GM12865 (cell line): ENCODE results near the gene ING5.

Experiments
- DNase-seq: peaks from one replicate; pipeline ENCODE4 v3.0.0; 2010; ENCODE audit warnings: low read depth
- H3K4me3 ChIP-seq: 2 replicates; pipeline ENCODE4 v1.5.1; 2011; ENCODE audit warnings: mild to moderate bottlenecking, low read depth, low read length, control low read depth
- CTCF ChIP-seq: IDR thresholded peaks from 2 replicates; pipeline ENCODE4 v1.5.1; 2011; ENCODE audit warnings: low read length, control low read depth, low read depth, inconsistent platforms; ENCODE audit not compliant: insufficient read depth; ENCODE audit errors: missing control alignments

Gene ING5

DNA sequence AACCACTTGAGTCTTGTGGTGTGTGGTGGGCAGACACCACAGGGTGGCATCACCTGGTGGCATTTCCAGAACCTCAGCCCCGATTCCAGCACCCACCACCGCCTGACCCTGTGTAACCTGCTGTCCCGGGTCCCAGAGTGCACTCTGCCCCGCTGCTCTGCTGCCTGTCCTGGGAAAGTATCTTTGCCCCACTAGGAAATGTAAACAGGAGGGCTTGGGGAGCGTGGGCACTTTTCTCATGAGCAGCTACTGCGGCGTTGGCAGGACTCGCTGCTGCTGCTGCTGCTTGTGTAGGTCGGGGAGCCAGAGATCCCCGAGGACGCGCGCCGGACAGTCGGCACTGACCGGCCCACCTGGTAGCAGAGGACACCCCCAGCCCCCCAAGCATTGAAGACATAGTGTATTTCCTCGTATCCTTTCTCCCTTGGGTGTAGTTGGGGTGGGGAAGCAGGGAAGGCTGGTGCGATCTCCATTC is 28.6 kb upstream of the ING5 start:
- no peak for DNase-seq
- H3K4me3 ChIP-seq, result no peak overlapping the region
- TF ChIP-seq CTCF, result no peak

GRCh38 chr2:241673797-241674725 is 27.8 kb upstream of the ING5 start:
- no peak for TF ChIP-seq CTCF
- H3K4me3 ChIP-seq, result no peak overlapping the region
- no peak for DNase-seq

DNA sequence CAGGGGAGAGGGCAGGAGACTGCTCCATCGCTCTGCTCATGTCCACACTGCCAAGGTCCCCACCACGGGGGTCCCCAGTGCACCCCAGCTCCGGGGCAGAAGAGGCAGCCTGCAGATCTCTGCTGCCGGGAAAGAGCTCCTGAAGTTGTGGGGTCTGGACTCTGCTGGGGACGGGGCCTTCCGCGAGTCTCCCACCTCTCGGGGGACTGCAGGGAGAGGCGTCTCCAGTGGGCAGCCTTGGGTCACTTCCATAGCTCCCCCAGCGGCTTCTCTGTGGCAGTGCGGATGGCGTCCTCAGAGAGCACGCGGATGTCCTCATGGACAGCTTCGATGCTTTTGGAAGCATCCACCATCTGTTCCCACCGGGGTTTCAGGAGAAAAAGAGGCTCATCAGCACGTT is 26.0 kb upstream of the ING5 start:
- TF ChIP-seq CTCF, result no peak
- DNase-seq, result no peak
- H3K4me3 ChIP-seq, result no peak overlapping the region

DNA sequence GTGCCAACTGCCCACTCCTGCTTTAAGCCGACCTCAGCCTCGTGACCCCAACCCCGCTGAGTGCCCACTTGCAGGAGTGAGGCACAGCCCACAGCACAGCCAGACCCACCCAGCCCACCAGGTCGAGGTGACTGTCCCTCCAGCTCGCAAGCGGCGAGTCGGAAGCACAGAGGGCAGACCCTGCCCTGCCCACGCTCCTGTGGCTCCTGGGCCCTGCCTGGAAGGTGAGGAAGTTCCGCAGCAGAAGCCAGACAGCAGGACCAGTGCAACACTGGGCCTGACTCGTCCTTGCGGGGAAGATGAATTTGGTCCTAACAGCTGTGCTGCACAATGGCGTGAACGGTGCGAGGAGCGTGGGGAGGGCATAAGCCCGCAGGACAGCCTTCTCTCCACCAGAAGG is 25.2 kb upstream of the ING5 start:
- no peak for DNase-seq
- TF ChIP-seq CTCF, result no peak
- no peak overlapping the region for H3K4me3 ChIP-seq

DNA sequence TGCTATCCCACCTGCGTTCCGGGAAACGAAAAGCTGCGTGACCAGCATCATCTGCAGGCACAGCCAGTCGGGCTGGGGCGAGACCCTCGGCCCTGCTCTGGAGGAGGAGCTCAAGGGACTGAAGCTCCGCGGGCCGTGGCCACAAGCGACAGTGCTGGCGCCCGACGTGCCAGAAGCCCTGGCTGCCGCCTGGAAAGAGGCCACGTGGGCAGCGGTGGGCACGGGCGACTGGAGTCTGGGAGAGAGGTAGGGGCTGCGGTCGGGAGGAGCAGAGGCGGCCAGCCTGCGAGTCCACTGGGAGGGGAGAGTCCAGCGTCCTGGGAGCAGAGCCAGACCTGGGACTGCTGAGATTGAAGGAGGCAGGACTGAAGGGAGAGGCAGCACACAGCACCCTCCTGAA is 24.4 kb upstream of the ING5 start:
- no peak for TF ChIP-seq CTCF
- no peak overlapping the region for H3K4me3 ChIP-seq
- DNase-seq, result no peak

DNA sequence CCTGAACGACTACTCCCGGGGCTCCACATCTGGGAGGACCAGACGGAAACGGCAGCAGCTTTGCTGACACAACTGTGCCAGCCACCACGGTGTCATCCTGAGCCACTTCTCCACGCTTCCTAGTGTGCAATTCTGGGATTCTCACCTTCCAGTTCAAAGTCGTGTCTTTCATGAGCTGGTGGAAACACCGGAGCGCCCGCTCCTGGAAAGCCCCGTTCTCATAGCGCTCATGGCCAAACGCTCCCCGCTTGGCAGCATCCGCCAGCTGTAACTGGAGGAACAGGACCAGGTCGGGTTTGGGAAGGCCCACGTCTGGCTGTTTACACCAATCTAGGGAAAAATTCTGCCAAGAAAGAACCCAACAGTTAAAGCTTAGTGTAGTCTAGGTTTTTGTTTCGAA is 23.5 kb upstream of the ING5 start:
- no peak overlapping the region for H3K4me3 ChIP-seq
- no peak for DNase-seq
- no peak for TF ChIP-seq CTCF
